Measurements from ENCODE around the gene CASQ1.

The CASQ1 gene

GRCh38 chr1:160161965-160162705, 28.2 kb upstream of the CASQ1 start:
- Mint-ChIP-seq H3K36me3 (no peaks in the 10 kb centered on the region), H3K4me1 (no peaks in the 10 kb centered on the region), H3K4me3 (no peak overlapping the region), H3K27me3 (peaks cover 46% of the 10 kb centered on the region), H3K9me3 (no peaks in the 10 kb centered on the region), H3K27ac (no peak overlapping the region)
- no peak for DNase-seq
- CTCF ChIA-PET = interaction anchor here (0.9 kb wide), 1 partner anchor 57 kb away, joined by 3 read pairs; no protein-coding TSS in a partner anchor

DNA sequence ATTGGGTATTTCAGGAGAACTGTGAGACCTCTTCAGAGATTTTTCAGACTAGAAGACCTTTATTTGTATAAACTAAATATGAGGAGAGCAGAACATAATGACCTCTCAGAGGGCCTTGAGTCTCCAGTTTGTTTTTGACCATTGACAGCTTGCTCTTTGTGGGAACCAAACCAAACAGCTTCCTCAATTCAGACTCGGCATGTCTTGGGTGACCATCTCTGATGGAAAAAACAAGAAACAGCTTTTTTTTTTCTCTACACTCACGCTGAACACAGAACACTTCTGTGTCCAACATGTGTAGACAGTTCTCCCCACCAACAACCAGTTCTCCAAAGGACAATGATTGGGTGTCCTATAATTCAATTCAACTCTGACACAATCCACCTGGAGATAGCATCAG, 27.4 kb upstream of the CASQ1 start:
- H3K4me3 Mint-ChIP-seq = no peak overlapping the region
- no peaks in the 10 kb centered on the region for H3K4me1 Mint-ChIP-seq
- DNase-seq = no peak
- H3K27ac Mint-ChIP-seq = no peak overlapping the region
- CTCF ChIA-PET = no interaction called here
- H3K27me3 Mint-ChIP-seq = peaks cover 52% of the 10 kb centered on the region
- no peaks in the 10 kb centered on the region for H3K36me3 Mint-ChIP-seq
- no peaks in the 10 kb centered on the region for H3K9me3 Mint-ChIP-seq

GRCh38 chr1:160163615-160164014, 26.8 kb upstream of the CASQ1 start:
- DNase-seq = no peak
- Mint-ChIP-seq H3K27me3 (peaks cover 47% of the 10 kb centered on the region), H3K27ac (no peak overlapping the region), H3K9me3 (no peaks in the 10 kb centered on the region), H3K36me3 (no peaks in the 10 kb centered on the region), H3K4me1 (no peaks in the 10 kb centered on the region), H3K4me3 (no peak overlapping the region)
- CTCF ChIA-PET = no interaction called here

DNA sequence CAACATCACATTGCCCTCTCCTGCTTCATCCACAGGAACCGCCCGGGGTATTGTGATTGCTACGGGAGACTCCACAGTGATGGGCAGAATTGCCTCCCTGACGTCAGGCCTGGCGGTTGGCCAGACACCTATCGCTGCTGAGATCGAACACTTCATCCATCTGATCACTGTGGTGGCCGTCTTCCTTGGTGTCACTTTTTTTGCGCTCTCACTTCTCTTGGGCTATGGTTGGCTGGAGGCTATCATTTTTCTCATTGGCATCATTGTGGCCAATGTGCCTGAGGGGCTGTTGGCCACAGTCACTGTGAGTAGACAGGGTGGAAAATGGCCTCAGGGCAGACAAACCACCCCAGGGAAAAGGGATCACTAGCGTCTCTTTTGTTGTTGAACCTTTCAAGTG, 26.3 kb upstream of the CASQ1 start:
- peaks cover under 1% of the 10 kb centered on the region for H3K4me1 Mint-ChIP-seq
- no peaks in the 10 kb centered on the region for H3K36me3 Mint-ChIP-seq
- H3K4me3 Mint-ChIP-seq = no peak overlapping the region
- peaks cover 45% of the 10 kb centered on the region for H3K27me3 Mint-ChIP-seq
- H3K27ac Mint-ChIP-seq = no peak overlapping the region
- no peaks in the 10 kb centered on the region for H3K9me3 Mint-ChIP-seq
- CTCF ChIA-PET = no interaction called here
- DNase-seq = no peak

GRCh38 chr1:160166166-160166868, 24.1 kb upstream of the CASQ1 start:
- CTCF ChIA-PET = no interaction called here
- no peak for DNase-seq
- Mint-ChIP-seq H3K27ac (no peak overlapping the region), H3K9me3 (no peaks in the 10 kb centered on the region), H3K4me1 (peaks cover 8% of the 10 kb centered on the region), H3K36me3 (no peaks in the 10 kb centered on the region), H3K27me3 (peaks cover 51% of the 10 kb centered on the region), H3K4me3 (no peak overlapping the region)

DNA sequence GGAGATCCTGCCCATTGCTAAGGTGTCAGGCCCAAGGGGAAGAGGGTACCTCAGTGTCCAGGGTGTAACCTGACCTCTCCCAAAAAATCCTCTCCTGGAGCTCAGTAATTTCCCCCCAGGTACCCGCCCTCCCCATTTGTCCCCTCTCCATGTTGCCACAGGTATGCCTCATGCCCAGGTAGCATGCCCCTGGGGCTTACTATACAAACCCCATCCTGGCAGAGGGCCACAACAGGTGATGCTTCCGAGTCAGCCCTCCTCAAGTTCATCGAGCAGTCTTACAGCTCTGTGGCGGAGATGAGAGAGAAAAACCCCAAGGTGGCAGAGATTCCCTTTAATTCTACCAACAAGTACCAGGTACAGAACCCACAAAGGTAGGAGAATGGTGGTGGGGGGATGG, 23.3 kb upstream of the CASQ1 start:
- Mint-ChIP-seq H3K4me3 (no peak overlapping the region), H3K36me3 (no peaks in the 10 kb centered on the region), H3K27me3 (peaks cover 52% of the 10 kb centered on the region), H3K9me3 (no peaks in the 10 kb centered on the region), H3K4me1 (peaks cover 8% of the 10 kb centered on the region), H3K27ac (no peak overlapping the region)
- CTCF ChIA-PET = interaction anchor here (1.1 kb wide), 1 partner anchor 85 kb away, joined by 3 read pairs; no protein-coding TSS in a partner anchor
- no peak for DNase-seq

- H3K36me3 Mint-ChIP-seq = no peaks in the 10 kb centered on the region
- no peak overlapping the region for H3K27ac Mint-ChIP-seq
- DNase-seq = no peak
- no peaks in the 10 kb centered on the region for H3K9me3 Mint-ChIP-seq
- CTCF ChIA-PET = interaction anchor here (1.1 to 1.9 kb wide), 2 partner anchors 85 to 209 kb away, joined by 3 to 6 read pairs; no protein-coding TSS in a partner anchor
- H3K4me1 Mint-ChIP-seq = peaks cover 8% of the 10 kb centered on the region
- peaks cover 56% of the 10 kb centered on the region for H3K27me3 Mint-ChIP-seq
- no peak overlapping the region for H3K4me3 Mint-ChIP-seq
Measured at GRCh38 chr1:160167580-160167979, 22.8 kb upstream of the CASQ1 start.

DNA sequence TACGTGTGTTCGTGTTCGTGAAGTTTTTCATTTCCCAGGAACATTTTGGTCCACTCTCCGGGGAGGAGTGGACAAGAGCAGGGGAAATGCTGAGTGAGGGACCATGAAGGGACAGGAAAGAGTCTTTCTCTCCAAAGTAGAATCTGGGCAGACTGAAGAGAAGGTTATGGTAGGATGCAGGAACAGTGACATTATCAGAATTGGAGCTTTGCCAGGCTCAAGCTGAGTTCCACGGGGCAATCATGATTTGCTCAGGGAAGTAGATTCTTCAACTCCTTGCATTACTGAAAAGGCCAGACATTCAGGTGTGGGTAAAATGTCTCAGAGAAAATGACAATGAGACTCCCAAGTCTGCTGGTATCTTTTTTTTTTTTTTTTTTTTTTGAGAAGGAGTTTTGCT, 22.4 kb upstream of the CASQ1 start:
- DNase-seq = no peak
- Mint-ChIP-seq H3K27ac (no peak overlapping the region), H3K9me3 (no peaks in the 10 kb centered on the region), H3K36me3 (no peaks in the 10 kb centered on the region), H3K4me1 (peaks cover 8% of the 10 kb centered on the region), H3K4me3 (no peak overlapping the region), H3K27me3 (peaks cover 61% of the 10 kb centered on the region)
- CTCF ChIA-PET = interaction anchor here (1.1 to 1.9 kb wide), 2 partner anchors 84 to 209 kb away, joined by 3 to 6 read pairs; no protein-coding TSS in a partner anchor

DNA sequence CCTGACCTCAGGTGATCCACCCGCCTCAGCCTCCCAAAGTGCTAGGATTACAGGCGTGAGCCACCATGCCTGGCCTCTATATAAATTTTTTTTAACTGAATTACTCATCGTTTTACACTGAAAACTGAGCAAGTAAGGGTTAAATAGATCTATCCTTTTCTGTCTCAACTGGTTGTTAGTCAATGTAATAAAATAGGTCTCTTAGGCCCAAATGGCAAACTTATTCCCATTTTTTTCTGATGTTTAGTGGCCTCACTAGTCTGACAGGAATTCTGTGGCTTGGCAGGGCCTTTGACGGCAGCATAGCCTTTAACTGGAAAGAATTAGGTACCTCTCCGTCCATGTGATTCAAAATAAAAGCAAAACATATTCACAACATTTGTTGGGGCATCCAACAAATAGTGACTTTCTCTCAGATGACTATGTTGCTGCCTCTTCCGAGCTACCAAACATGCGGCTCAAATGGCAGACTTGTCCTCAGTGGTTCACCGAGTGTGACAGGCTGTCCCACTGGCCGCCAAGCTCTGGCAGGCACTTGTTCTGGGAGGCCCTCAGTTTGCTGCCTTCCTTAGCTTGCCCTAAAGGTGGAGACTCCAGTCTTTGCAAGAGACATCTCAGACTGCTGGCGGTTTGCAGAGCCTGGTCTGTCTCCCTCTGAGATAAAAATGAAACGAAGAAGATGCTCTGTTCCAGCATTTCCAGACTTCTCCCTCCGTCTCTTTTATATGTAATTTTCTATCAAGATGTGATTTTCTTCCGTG, 21.6 kb upstream of the CASQ1 start:
- no peak for DNase-seq
- CTCF ChIA-PET = interaction anchor here (1.1 to 1.9 kb wide), 2 partner anchors 83 to 208 kb away, joined by 5 to 6 read pairs; no protein-coding TSS in a partner anchor
- H3K4me1 Mint-ChIP-seq = peaks cover 8% of the 10 kb centered on the region
- no peaks in the 10 kb centered on the region for H3K36me3 Mint-ChIP-seq
- H3K4me3 Mint-ChIP-seq = no peak overlapping the region
- no peak overlapping the region for H3K27ac Mint-ChIP-seq
- peaks cover 63% of the 10 kb centered on the region for H3K27me3 Mint-ChIP-seq
- no peaks in the 10 kb centered on the region for H3K9me3 Mint-ChIP-seq

DNA sequence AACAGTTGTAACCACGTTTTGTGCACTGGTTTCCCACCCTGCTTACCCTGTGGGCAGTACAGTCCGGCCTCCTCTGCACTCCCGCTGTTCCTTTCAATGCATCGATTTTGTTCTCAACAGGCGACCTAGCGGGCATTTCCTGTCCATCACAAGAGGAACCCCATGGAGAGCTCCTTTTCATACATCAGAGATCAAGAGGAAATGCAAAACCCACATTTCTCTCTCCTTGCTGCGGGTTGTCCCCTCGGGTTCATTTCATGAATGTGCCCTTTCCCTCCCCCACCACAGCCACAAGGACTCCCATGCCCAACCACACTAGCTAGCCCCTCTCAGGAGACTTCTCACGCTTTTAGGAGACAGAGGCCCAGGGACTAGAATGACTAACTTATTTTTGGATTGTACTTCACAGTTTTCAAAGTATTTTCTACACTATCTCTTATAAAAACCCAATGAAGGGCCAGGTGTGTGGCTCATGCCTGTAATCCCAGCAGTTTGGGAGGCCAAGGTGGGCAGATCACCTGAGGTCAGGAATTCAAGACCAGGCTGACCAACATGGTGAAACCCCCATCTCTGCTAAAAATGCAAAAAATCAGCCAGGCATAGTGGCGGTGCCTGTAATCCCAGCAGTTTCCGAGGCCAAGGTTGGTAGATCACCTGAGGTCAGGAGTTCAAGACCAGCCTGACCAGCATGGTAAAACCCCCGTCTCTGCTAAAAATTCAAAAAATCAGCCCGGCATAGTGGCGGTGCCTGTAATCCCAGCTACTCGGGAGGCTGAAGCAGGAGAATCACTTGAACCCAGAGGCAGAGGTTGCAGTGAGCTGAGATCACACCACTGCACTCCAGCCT, 20.6 kb upstream of the CASQ1 start:
- CTCF ChIA-PET = interaction anchor here (0.6 to 1.9 kb wide), 4 partner anchors 82 to 207 kb away, joined by 3 to 6 read pairs (median 4); no protein-coding TSS in a partner anchor
- Mint-ChIP-seq H3K4me1 (peaks cover 8% of the 10 kb centered on the region), H3K27me3 (peaks cover 71% of the 10 kb centered on the region), H3K9me3 (no peaks in the 10 kb centered on the region), H3K4me3 (no peak overlapping the region), H3K36me3 (no peaks in the 10 kb centered on the region), H3K27ac (no peak overlapping the region)
- DNase-seq = no peak

DNA sequence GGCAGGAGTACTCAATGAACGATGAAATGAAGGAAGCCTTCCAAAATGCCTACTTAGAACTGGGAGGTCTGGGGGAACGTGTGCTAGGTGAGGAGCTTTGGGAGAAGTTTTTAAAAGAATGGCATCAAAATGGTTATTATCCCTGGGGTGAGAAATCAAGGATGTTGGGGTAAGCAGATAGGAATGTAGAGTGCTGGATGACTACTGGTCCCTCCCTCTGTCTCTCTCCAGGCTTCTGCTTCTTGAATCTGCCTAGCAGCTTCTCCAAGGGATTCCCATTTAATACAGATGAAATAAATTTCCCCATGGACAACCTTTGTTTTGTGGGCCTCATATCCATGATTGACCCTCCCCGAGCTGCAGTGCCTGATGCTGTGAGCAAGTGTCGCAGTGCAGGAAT, 19.0 kb upstream of the CASQ1 start:
- H3K27me3 Mint-ChIP-seq = peaks cover 62% of the 10 kb centered on the region
- H3K9me3 Mint-ChIP-seq = no peaks in the 10 kb centered on the region
- DNase-seq = no peak
- no peak overlapping the region for H3K4me3 Mint-ChIP-seq
- peaks cover 8% of the 10 kb centered on the region for H3K4me1 Mint-ChIP-seq
- CTCF ChIA-PET = interaction anchor here (1.3 to 1.9 kb wide), 2 partner anchors 20 to 92 kb away, joined by 3 to 4 read pairs; no protein-coding TSS in a partner anchor
- no peaks in the 10 kb centered on the region for H3K36me3 Mint-ChIP-seq
- H3K27ac Mint-ChIP-seq = no peak overlapping the region

DNA sequence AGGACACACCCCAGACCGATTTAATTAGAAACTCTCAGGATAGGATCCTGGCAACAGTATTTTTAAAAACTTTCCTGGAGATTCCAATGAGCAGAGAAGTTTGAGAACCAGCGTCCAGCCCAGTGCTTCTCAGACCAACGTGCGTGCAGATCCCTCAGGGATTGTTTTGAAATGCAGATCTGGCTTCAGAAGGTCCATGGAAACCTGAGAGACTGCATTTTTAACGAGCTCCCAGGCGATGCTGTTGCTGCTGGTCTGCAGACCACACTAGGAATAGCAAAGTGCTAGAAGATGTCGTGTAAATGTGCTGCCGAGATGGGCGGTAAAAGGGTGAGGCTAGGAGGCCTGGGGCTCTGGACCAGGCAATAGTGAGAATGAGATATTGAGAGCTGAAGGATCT, 18.4 kb upstream of the CASQ1 start:
- no peak overlapping the region for H3K4me3 Mint-ChIP-seq
- DNase-seq = no peak
- CTCF ChIA-PET = interaction anchor here (1.3 to 1.9 kb wide), 2 partner anchors 20 to 93 kb away, joined by 3 to 4 read pairs; no protein-coding TSS in a partner anchor
- no peaks in the 10 kb centered on the region for H3K36me3 Mint-ChIP-seq
- peaks cover 55% of the 10 kb centered on the region for H3K27me3 Mint-ChIP-seq
- H3K27ac Mint-ChIP-seq = no peak overlapping the region
- no peaks in the 10 kb centered on the region for H3K9me3 Mint-ChIP-seq
- H3K4me1 Mint-ChIP-seq = peaks cover 8% of the 10 kb centered on the region

DNA sequence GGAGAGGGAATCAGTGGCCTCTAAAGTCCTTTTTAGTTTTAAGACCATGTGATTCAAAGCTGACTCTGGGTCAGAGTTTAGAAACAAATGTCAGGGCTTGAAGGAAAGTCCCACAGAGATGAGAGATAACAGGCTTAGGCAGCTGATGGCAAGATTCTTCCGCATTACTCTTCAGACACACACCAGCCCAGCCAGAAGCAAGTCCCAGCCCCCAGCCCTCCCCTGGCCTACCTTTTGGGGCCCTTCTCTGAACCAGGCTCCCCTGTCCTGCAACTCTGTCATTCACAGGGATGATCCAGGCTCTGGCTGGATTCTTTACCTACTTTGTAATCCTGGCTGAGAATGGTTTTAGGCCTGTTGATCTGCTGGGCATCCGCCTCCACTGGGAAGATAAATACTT, 13.1 kb upstream of the CASQ1 start:
- no peak for DNase-seq
- Mint-ChIP-seq H3K27me3 (peaks cover 36% of the 10 kb centered on the region), H3K4me1 (no peaks in the 10 kb centered on the region), H3K36me3 (no peaks in the 10 kb centered on the region), H3K27ac (no peak overlapping the region), H3K9me3 (no peaks in the 10 kb centered on the region), H3K4me3 (no peak overlapping the region)
- CTCF ChIA-PET = interaction anchor here (1.9 kb wide), 1 partner anchor 75 kb away, joined by 4 read pairs; no protein-coding TSS in a partner anchor
